WI38 (cell line): ENCODE results near the gene BUB3.

Experiments used
- H3K4me3 ChIP-seq: 2 replicates; pipeline ENCODE4 v1.5.1; 2011; ENCODE audit warnings: low read depth, mild to moderate bottlenecking, control low read depth, low read length
- TF ChIP-seq, protein P1 (sequence below): IDR thresholded peaks from 2 replicates; pipeline ENCODE4 v1.5.1; 2012; ENCODE audit warnings: low read depth, mild to moderate bottlenecking, control low read depth, low read length

The BUB3 gene

DNA sequence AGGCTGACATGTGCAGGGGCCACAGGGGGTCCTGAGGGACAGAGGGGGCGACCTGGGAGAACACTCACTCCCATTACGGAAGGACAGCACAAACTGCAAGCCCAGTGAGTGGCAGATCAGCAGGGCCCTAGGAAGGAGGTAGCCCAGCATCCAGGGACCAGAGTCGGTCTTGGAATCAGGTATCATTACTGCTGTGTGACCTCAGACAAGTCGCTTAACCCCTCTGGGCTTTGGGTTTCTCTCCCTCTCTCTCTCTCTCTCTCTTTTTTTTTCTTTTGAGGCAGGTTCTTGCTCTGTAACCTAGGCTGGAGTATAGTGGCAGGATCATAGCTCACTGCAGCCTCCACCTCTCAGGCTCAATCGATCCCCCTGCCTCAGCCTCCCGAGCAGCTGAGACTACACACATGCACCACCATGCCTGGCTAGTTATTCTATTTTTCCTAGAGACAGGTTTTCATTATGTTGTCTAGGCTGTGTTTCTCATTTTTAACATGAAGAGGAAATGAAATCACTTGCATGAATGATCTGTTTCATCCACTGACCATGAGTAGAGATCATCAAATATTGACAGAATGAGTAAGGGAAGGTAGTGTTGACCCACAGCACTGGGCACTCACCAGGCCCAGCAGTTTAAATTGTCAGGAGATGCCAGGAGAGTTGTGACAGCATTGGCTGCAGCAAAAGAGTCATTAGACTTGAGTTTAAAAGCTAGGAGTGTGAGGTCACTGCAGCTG, 49.4 kb downstream of the BUB3 start:
- TF ChIP-seq, protein P1, sequence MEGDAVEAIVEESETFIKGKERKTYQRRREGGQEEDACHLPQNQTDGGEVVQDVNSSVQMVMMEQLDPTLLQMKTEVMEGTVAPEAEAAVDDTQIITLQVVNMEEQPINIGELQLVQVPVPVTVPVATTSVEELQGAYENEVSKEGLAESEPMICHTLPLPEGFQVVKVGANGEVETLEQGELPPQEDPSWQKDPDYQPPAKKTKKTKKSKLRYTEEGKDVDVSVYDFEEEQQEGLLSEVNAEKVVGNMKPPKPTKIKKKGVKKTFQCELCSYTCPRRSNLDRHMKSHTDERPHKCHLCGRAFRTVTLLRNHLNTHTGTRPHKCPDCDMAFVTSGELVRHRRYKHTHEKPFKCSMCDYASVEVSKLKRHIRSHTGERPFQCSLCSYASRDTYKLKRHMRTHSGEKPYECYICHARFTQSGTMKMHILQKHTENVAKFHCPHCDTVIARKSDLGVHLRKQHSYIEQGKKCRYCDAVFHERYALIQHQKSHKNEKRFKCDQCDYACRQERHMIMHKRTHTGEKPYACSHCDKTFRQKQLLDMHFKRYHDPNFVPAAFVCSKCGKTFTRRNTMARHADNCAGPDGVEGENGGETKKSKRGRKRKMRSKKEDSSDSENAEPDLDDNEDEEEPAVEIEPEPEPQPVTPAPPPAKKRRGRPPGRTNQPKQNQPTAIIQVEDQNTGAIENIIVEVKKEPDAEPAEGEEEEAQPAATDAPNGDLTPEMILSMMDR: no peak
- H3K4me3 ChIP-seq: no peak overlapping the region

DNA sequence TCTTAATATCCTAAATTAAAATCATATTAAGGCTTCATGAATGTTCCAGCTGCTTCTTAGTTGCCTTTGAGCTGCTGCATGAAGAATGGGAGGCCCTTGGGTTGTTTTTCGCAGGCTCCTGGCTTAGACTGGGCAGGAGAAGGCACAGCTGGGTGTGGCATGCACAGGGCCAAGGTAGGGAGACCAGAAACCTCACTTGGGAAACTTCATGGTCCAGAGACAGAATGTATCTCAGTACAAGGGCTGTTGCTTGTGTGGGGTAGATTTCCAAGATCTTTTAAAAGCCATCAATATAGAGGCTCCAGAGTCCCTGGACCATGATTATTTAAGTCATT, 49.9 kb downstream of the BUB3 start:
- TF ChIP-seq, protein P1: no peak

DNA sequence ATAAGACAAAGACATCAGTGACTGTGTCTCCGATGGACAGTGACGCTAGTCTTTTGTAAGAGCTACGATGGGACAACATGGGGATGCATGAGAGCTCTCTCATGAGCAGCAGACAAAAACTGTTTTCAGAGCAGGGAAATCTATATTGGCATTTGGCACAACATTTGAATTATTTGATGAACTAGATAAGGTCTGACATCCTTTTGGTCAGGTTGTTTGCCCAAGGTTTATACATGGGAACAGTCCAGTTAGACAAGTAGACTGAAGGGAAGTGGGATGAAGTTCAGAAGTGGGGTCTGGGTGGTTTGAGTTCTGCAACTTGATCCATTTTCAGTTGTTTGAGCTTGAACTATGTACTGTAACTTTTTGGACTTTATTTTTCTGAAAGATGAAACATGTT, 50.8 kb downstream of the BUB3 start:
- H3K4me3 ChIP-seq: no peak overlapping the region
- TF ChIP-seq, protein P1: no peak

More for the DNA sequence above, 49.9 kb downstream of the BUB3 start:
- H3K4me3 ChIP-seq: no peak overlapping the region

DNA sequence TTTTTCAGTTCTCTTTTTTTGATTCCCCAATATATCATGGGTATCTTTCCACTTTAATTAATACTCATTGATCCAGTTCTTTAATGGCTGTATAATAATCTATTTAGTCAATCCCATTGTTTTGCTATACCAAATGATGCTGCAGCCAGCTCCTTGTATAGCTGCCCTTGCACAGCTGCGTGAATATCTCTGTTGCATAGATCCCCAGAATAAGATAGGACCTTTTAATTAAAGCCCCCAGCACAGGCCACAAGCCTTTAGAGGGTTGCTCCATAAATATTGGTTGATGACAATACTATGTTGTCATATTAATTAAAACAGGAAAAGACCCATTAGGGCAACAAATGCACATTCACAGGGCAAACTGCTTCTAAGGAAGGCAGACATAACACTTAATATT, 57.9 kb downstream of the BUB3 start:
- TF ChIP-seq, protein P1: no peak
- H3K4me3 ChIP-seq: no peak overlapping the region

DNA sequence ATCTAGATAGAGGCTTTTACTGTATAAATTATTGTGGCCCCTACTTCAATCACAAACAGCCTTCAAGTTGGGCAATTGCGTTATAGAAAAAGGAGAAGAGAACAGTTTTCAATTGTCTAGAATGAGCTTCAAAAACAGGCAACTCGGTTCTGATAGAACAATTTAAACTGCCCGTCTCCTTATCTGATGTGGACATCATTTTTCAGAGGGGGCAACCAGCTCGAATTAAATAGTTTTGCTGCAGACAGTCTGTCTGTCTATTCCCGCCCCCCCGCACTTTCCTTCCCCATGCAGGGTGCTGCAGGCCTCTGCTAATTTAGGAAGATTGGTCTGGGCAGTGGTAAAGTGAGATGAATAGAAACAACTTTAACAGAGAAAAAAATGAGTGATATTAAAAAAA, 58.4 kb downstream of the BUB3 start:
- no peak overlapping the region for H3K4me3 ChIP-seq
- TF ChIP-seq, protein P1: no peak

DNA sequence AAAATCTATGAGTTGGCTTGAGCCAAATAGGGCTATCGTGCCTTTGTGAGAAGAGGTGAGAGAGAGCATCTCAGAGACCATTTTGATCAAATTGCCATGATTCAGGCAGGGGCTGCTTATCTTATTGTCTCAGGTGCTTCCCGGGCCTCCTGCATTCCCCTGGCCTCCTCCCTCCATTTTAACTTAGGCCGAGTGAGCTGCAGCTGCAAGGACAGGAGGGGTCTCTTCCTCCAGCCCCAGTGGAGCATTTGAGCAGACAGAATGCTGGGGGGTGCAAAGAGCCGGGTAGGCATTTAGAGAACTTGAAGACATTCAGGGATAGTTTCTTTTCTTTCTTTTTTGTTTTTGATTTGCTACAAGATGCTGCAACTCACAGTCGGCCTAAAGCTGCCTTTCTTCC, 59.0 kb downstream of the BUB3 start:
- H3K4me3 ChIP-seq: no peak overlapping the region
- TF ChIP-seq, protein P1: no peak
